Suprapubic skin (tissue), 3 donors: ENCODE data around the gene CHN1.

Experiments
- CTCF ChIP-seq, 2 donors: fragments of 200-600 bp in 1 of 2; fragments of 450-650 bp in 1 of 2; sonication (generic) in 1 of 2; IDR thresholded peaks; one replicate each; pipeline ENCODE4 v1.5.1; 2016 to 2019; ENCODE audit warnings: antibody characterized with exemption in 2 of 2, mild to moderate bottlenecking in 1 of 2, moderate library complexity in 1 of 2
- EP300 ChIP-seq: sonication (generic); formaldehyde crosslinking; IDR thresholded peaks from one replicate; pipeline ENCODE4 v1.6.1; 2017; ENCODE audit warnings: antibody characterized with exemption
- POLR2A ChIP-seq, 2 donors: fragments of 450-650 bp; IDR thresholded peaks; one replicate each; pipeline ENCODE4 v1.6.1; 2017; ENCODE audit warnings: antibody characterized with exemption in 2 of 2, mild to moderate bottlenecking in 2 of 2, moderate library complexity in 2 of 2

- TF ChIP-seq CTCF (IDR thresholded peaks at IDR 0.05) (no peak), POLR2A (IDR thresholded peaks at IDR 0.05) (no peak), EP300 (no peak)
Measured at GRCh38 chr2:174959787-174960186, 45.4 kb downstream of the CHN1 start.
